Measurements from ENCODE around the gene AP5B1.

The AP5B1 gene

DNA sequence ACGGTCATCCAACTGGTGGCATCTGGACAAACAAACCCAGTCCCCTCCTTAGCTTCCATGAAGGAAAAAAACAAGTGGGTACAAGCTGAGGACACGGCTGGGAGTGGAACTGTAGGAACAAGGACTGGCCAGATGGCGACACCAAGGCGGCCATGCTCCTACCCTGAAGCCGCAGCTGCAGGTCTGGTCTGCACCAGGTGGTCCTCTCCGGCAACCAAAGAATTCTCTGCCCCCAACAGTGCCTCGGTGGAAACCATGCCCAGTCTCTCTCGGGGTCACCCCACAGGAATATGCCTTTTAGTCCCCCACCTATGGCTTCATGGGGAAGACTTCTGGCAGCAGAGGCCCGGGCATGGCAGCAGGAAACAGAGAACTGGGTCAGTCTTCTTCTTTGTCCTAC lies 28.7 kb upstream of the AP5B1 start:
- Histone ChIP-seq H3K79me2 (ENCODE audit: insufficient read depth, low read length) (no peaks in the 10 kb centered on the region), H3K9me2 (ENCODE audit: low read depth, low read length) (no peaks in the 10 kb centered on the region), H3K4me3 (ENCODE audit: low read depth, low read length, poor library complexity, severe bottlenecking) (no peak overlapping the region), H3K36me3 (ENCODE audit: insufficient read depth, low read length) (no peaks in the 10 kb centered on the region), H3F3A (ENCODE audit: insufficient read depth, low read length) (no peaks in the 10 kb centered on the region), H3K27ac (ENCODE audit: low read depth, low read length, poor library complexity, severe bottlenecking) (no peak overlapping the region), H3K4me1 (ENCODE audit: insufficient read depth, low read length, severe bottlenecking) (no peaks in the 10 kb centered on the region), H4K20me1 (ENCODE audit: insufficient read depth, low read length) (no peaks in the 10 kb centered on the region), H3K4me2 (ENCODE audit: low read length) (no peak overlapping the region), H2AFZ (ENCODE audit: low read length) (no peak overlapping the region), H3K9me3 (ENCODE audit: low read length) (no peaks in the 10 kb centered on the region), H3K9ac (ENCODE audit: low read length) (no peak overlapping the region), H3K27me3 (ENCODE audit: insufficient read depth, low read length) (peaks cover 18% of the 10 kb centered on the region)
- TF ChIP-seq EZH2 (IDR thresholded peaks at IDR 0.05; ENCODE audit: borderline replicate concordance, low read length) (no peak), CTCF (IDR thresholded peaks at IDR 0.05; ENCODE audit: low read length) (no peak)

DNA sequence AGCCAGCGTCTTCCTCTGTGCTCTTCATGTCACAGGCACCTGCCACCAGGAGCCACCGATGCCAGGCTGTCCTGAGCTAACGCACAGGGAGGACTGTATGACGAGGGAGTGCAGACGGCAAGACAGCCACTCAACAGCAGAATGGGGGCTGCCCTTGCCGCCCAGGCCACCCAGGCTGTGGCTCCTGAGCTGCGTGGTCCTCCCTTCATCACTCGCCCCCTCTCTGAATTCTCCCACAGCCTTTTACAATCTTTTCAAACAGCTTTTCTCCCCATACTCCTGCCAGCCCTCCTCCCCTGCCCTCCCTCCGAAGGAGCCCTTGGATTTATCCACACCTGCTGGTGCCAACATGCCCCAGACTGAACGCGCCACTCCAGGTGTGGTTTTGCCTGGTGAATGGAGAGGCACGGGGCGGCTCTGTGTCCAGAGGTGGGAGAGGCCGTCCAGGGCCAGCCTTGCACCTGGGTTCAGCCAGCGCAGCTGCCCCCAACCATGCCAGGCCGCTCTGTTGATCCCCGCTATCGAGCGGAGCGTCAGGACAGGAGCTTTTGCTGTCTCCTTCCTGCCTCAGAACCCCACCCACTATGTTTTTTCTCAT lies 28.1 kb upstream of the AP5B1 start:
- no peaks in the 10 kb centered on the region for H4K20me1 ChIP-seq (ENCODE audit: insufficient read depth, low read length)
- H3K4me3 ChIP-seq (ENCODE audit: low read depth, low read length, poor library complexity, severe bottlenecking): no peak overlapping the region
- H3K27ac ChIP-seq (ENCODE audit: low read depth, low read length, poor library complexity, severe bottlenecking): no peak overlapping the region
- H3K4me2 ChIP-seq (ENCODE audit: low read length): no peak overlapping the region
- no peak overlapping the region for H2AFZ ChIP-seq (ENCODE audit: low read length)
- H3K9me3 ChIP-seq (ENCODE audit: low read length): no peaks in the 10 kb centered on the region
- H3K36me3 ChIP-seq (ENCODE audit: insufficient read depth, low read length): no peaks in the 10 kb centered on the region
- H3K9me2 ChIP-seq (ENCODE audit: low read depth, low read length): no peaks in the 10 kb centered on the region
- no peaks in the 10 kb centered on the region for H3F3A ChIP-seq (ENCODE audit: insufficient read depth, low read length)
- H3K79me2 ChIP-seq (ENCODE audit: insufficient read depth, low read length): no peaks in the 10 kb centered on the region
- H3K4me1 ChIP-seq (ENCODE audit: insufficient read depth, low read length, severe bottlenecking): no peaks in the 10 kb centered on the region
- no peak for TF ChIP-seq CTCF (IDR thresholded peaks at IDR 0.05; ENCODE audit: low read length)
- TF ChIP-seq EZH2 (IDR thresholded peaks at IDR 0.05; ENCODE audit: borderline replicate concordance, low read length): no peak
- no peak overlapping the region for H3K9ac ChIP-seq (ENCODE audit: low read length)
- peaks cover 18% of the 10 kb centered on the region for H3K27me3 ChIP-seq (ENCODE audit: insufficient read depth, low read length)

GRCh38 chr11:65806979-65807378 lies 26.2 kb upstream of the AP5B1 start:
- Histone ChIP-seq H3F3A (ENCODE audit: insufficient read depth, low read length) (no peaks in the 10 kb centered on the region), H3K79me2 (ENCODE audit: insufficient read depth, low read length) (no peaks in the 10 kb centered on the region), H3K36me3 (ENCODE audit: insufficient read depth, low read length) (no peaks in the 10 kb centered on the region), H3K27me3 (ENCODE audit: insufficient read depth, low read length) (peaks cover 12% of the 10 kb centered on the region; the same call in 1 of the 2 replicates), H3K9ac (ENCODE audit: low read length) (no peak overlapping the region), H3K9me3 (ENCODE audit: low read length) (no peaks in the 10 kb centered on the region), H3K4me3 (ENCODE audit: low read depth, low read length, poor library complexity, severe bottlenecking) (no peak overlapping the region), H4K20me1 (ENCODE audit: insufficient read depth, low read length) (no peaks in the 10 kb centered on the region), H3K4me1 (ENCODE audit: insufficient read depth, low read length, severe bottlenecking) (no peaks in the 10 kb centered on the region), H3K4me2 (ENCODE audit: low read length) (no peak overlapping the region), H2AFZ (ENCODE audit: low read length) (no peak overlapping the region), H3K27ac (ENCODE audit: low read depth, low read length, poor library complexity, severe bottlenecking) (no peak overlapping the region), H3K9me2 (ENCODE audit: low read depth, low read length) (no peaks in the 10 kb centered on the region)
- no peak for TF ChIP-seq EZH2 (IDR thresholded peaks at IDR 0.05; ENCODE audit: borderline replicate concordance, low read length)
- TF ChIP-seq CTCF (IDR thresholded peaks at IDR 0.05; ENCODE audit: low read length): no peak

Data from OCI-LY1 (cell line).